Measurements from ENCODE around the gene ERMARD.

ERMARD gene

DNA sequence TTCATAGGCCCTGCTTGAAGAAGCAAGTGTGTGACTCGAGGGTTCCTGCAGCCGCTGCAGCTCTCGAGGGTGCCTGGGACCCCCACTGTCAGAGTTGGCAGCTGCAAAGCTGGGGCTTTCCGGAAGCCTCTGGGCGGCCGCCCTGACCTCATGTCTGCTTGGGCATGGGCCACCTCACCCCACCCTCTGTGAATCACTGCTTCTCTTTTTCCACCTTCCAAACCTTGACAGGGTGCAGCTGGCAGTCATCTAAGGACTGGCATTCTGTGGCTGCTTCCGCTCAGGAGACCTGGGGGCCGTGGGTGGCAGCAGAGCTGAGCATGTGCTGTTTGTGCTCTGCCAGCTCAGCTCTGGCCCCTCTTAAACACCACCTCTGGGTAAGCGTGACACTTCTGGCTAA is 32.0 kb downstream of the ERMARD start:
- DNase-seq (ENCODE audit: extremely low read depth in 1 of 2, low read depth in 1 of 2) = no peak

DNA sequence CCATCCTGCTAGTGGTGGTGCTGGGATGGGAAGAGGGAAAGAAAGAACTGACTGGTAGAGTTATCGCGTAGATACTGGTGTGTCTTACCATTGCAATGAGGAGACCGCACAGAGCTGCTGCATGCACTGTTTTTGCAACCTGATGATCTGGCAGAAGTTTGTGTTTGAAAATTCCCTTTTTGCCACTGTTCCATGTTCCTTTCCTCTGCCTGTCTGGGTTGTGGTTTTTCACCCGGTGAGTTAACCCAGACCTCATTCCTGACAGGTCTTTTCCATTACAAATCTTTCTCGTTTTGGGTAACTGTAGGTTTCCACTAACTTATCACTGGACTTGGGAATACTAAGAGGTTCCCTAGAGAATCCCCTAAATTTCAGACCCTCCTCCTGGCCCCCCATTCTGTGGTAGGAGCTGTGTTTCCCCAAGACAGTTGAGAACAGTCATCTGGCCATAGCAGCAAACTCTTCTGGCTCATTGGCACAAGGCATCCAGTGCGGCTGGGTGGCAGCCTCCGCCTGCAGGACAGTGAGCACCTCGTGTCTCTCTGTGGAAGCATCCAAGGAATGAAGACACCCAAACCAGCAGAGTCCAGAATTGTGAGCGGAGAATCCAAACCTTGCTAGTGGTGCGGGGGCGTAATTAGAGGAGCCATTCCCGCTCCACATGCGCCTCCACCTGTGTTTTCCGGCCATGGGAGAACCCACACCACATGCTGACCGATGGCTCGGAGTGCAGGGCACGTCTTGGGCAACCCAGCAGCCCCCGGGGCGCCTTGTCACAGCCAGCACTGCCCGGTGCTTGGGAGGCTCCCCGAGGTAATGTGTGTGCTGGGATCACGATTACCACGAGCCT is 32.8 kb downstream of the ERMARD start:
- DNase-seq (ENCODE audit: extremely low read depth in 1 of 2, low read depth in 1 of 2) = no peak

GRCh38 chr6:169784821-169785340 is 33.5 kb downstream of the ERMARD start:
- no peak for DNase-seq (ENCODE audit: extremely low read depth in 1 of 2, low read depth in 1 of 2)

- DNase-seq (ENCODE audit: extremely low read depth in 1 of 2, low read depth in 1 of 2) = no peak
Measured at GRCh38 chr6:169785566-169785965, 34.1 kb downstream of the ERMARD start.

DNA sequence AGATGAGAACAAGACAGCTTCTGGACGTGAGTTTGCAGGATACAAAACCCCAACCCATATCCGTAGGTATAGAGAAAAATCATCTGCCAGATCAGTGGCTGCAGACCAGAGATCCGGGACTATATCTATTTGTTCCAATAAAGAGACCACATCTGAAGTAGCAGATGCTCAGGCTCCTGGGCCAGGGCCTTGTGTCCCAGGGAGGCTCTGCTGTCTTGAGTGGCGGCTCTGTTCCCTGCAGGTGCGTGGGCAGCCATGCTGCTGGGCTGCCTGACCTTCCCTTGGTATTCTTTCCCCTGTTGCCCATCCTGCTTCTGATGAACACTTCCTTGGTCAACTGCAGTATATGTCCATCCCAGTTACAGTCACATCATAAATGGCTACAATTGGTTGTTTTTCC is 34.9 kb downstream of the ERMARD start:
- no peak for DNase-seq (ENCODE audit: extremely low read depth in 1 of 2, low read depth in 1 of 2)

DNA sequence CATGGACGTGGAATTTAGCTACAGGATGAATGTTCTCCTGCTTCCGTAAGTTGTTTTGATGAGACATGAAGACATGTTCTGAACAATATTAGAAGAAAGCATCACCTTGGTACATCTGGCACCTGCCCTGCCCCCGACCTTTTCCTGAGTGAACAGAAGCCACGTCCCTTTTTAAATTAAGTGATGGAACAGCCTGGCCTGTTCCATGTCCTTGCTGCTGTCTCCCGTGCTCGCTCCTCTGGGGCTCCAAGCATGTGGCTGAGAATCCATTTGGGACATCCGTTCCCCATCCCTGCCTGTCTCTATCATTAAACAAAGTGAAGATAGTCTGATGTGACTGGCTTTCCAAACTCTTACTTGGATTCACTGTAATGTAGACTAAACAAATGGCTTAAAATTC is 36.4 kb downstream of the ERMARD start:
- no peak for DNase-seq (ENCODE audit: extremely low read depth in 1 of 2, low read depth in 1 of 2)

DNA sequence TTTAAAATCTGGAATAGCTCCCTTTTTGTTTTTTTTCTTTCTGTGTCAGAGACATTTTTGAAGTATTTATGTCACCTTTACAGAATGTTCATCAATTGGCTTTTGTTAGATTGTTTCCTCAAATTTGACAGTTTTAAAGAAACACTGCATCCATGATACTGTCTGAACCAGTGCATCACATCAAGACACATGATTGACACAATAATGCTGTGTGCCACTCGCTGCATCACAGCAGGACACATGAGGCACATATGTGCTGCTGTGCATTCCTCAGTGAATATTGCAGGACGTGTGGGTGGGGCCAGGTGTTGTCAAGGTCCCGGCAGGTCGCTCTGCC is 37.4 kb downstream of the ERMARD start:
- DNase-seq (ENCODE audit: extremely low read depth in 1 of 2, low read depth in 1 of 2) = no peak

DNA sequence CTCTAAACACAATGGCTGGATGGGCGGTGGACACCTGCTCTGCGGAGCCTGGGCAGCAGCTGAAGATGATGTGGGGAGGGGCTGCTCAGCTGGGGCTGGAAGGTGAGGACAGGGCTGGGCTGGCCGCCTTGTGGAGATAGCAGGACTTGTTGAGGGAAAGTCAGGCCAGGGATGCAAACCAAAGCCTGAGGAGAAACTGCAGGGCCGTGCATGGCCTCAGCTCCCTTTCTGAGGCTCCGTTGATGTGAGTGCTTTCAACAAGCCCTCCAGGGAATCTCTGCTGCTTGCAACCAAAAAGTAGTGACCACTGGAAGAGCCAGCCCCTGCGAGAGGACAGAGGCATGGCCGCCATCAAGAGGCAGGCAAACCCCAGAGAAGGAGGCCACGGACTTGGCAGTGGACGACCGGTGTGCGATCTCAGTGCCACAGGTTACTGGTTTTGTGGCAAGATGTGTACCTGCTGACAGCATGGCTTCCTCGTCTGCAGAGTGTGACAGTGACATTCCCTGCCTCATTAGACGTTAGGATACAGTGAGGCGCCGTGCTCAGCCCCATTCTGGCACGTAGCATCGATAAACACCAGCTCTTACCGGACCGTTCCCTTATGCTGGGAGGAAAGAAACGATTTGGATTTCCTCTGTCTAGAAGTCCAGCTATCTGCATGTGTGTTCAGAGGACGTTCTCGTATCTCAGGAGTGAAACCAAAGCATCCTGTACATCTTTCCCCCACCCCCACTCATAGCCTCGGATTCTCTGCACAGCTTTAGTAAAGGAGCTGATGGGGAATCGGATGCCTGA is 37.9 kb downstream of the ERMARD start:
- no peak for DNase-seq (ENCODE audit: extremely low read depth in 1 of 2, low read depth in 1 of 2)

- peak; percentile 50 to 54 for DNase-seq (ENCODE audit: extremely low read depth in 1 of 2, low read depth in 1 of 2)
Measured at GRCh38 chr6:169789944-169790927, 38.8 kb downstream of the ERMARD start.

GRCh38 chr6:169791721-169792131 is 40.3 kb downstream of the ERMARD start:
- DNase-seq (ENCODE audit: extremely low read depth in 1 of 2, low read depth in 1 of 2) = no peak

GRCh38 chr6:169792306-169793015 is 41.0 kb downstream of the ERMARD start:
- no peak for DNase-seq (ENCODE audit: extremely low read depth in 1 of 2, low read depth in 1 of 2)

- DNase-seq (ENCODE audit: extremely low read depth in 1 of 2, low read depth in 1 of 2) = no peak
Measured at GRCh38 chr6:169793408-169793807, 42.0 kb downstream of the ERMARD start.

DNA sequence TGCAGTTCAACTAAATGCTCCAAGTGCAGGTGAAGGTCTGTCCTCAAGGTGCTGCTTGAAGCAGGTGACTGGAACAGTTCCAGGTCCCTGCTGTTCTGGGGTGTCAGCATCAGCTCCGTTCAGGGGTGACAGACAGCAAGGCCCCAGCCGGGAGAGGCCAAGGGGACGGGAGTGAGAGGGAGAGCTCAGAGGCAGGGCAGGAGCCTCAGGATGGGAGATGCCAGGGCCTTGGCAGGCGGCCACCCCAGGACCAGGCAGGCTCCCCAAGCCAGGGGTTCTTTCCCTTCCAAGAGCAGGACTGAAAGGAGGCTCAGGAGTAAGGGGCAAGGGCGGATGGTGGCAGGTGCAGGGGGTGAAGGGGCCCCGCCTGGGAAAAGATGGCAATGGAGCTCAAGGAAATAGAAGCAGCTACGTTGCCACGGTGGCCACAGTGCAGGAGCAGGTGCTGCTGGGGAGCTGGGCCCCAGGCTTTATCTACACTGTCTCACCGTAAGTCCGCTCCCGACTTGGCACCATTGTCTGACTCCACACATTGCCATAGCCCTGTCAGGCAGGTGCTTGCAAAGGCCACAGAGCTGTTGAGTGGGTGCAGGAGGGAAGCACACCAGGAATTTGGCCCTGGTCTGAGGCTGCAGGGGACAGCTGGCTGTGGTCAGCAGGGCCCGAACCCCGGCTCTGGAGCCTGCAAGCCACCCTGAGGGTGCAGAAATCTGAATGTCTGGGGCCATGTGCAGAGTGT is 43.1 kb downstream of the ERMARD start:
- no peak for DNase-seq (ENCODE audit: extremely low read depth in 1 of 2, low read depth in 1 of 2)

GRCh38 chr6:169795196-169795595 is 43.8 kb downstream of the ERMARD start:
- DNase-seq (ENCODE audit: extremely low read depth in 1 of 2, low read depth in 1 of 2) = no peak

- no peak for DNase-seq (ENCODE audit: extremely low read depth in 1 of 2, low read depth in 1 of 2)
Measured at GRCh38 chr6:169798764-169799473, 47.5 kb downstream of the ERMARD start.

GRCh38 chr6:169799474-169799926 is 48.1 kb downstream of the ERMARD start:
- DNase-seq (ENCODE audit: extremely low read depth in 1 of 2, low read depth in 1 of 2) = no peak

- no peak for DNase-seq (ENCODE audit: extremely low read depth in 1 of 2, low read depth in 1 of 2)
Measured at GRCh38 chr6:169800116-169800667, 48.8 kb downstream of the ERMARD start.

DNA sequence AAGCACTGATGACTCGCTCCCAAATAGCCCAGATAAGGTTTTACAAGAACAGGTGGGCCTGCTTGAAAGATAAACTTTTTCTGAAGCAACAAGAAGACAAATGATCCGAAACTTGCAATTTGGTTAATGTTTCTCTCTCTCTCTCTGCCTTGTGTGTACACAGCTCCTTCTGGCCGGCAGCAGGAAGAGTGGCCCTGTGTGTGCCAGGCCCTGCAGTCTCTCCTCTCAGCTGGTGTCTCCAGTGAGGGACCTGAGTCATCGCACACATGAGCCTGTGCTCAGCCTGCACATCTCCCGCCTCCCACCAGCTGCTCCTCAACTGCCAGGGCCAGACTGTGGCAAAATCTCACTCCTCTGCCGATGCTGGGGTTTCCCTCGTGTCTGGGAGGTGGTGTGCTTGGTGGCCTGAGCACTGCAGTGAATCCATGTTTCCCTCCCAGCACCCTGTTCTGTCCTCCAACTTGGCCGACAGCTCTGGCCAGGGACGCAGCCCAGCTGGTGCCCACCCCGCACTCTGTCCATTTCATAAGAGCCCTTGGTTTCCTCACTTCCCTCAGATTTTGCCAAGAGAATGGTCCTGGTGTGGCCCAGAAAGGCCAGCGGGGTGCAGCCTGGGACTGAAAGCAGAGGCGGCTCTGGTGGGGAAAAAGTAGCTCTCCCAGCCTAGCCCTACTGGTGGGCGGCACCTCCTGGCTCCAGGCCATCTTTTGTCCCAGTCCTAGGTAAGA is 49.4 kb downstream of the ERMARD start:
- no peak for DNase-seq (ENCODE audit: extremely low read depth in 1 of 2, low read depth in 1 of 2)
